ENCODE results near the gene ZNF791. TPM values are rescaled to one million over a fixed set of nuclear protein-coding genes. Genes with fewer than 3 reads are reported as not detected.

ZNF791 gene
- total RNA-seq, 1 donor from 2014 or later = 60.7 TPM

GRCh38 chr19:12580180-12580694, 30.5 kb upstream of the ZNF791 start:
- peaks cover 2% of the 10 kb centered on the region for H3K27me3 Mint-ChIP-seq (ENCODE audit: insufficient read depth, low read depth)
- Histone ChIP-seq H3K9me3 (ENCODE audit: low read depth) (peaks cover 18% of the 10 kb centered on the region), H3K4me1 (no peaks in the 10 kb centered on the region), H2AFZ (replicated peaks) (no peak overlapping the region), H3K36me3 (peaks cover 27% of the 10 kb centered on the region), H3K4me3 (no peak overlapping the region), H3K9ac (no peak overlapping the region), H3K27ac (no peak overlapping the region), H3K79me2 (ENCODE audit: low read depth) (no peaks in the 10 kb centered on the region), H4K20me1 (ENCODE audit: low read depth) (no peaks in the 10 kb centered on the region), H3K4me2 (no peak overlapping the region), H3F3A (ENCODE audit: low read depth) (no peaks in the 10 kb centered on the region), H3K27me3 (no peaks in the 10 kb centered on the region)
- H3K4me3 Mint-ChIP-seq = no peak overlapping the region
- H3K4me1 Mint-ChIP-seq = no peaks in the 10 kb centered on the region
- peaks cover 53% of the 10 kb centered on the region for H3K36me3 Mint-ChIP-seq
- TF ChIP-seq EZH2phosphoT487 (IDR thresholded peaks at IDR 0.05) (no peak), CTCF (IDR thresholded peaks at IDR 0.05) (no peak), EZH2 (IDR thresholded peaks at IDR 0.05) (no peak)
- peaks cover 49% of the 10 kb centered on the region for H3K9me3 Mint-ChIP-seq
- DNase-seq (ENCODE audit: low spot score) = no peak
- no peak overlapping the region for H3K27ac Mint-ChIP-seq

DNA sequence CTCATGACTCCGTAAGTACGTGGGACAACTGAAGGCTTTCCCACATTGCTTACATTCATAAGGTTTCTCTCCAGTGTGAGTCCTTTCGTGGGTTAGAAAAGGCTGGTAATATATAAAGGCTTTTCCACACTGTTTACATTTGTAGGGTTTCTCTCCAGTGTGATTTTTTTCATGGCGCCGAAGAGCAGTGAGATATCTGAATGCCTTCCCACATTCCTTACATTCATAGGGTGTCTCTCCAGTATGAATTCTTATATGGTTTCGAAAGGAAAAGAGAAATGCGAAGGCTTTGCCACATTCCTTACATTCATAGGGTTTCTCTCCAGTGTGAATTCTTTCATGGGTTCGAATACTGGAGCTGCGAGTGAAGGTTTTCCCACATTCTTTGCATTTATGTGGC, 29.6 kb upstream of the ZNF791 start:
- Histone ChIP-seq H3K27ac (no peak overlapping the region), H3K9ac (no peak overlapping the region), H3K27me3 (no peaks in the 10 kb centered on the region), H4K20me1 (ENCODE audit: low read depth) (no peaks in the 10 kb centered on the region), H3K4me1 (no peaks in the 10 kb centered on the region), H3K9me3 (ENCODE audit: low read depth) (peaks cover 18% of the 10 kb centered on the region), H3K79me2 (ENCODE audit: low read depth) (no peaks in the 10 kb centered on the region), H3F3A (ENCODE audit: low read depth) (no peaks in the 10 kb centered on the region), H3K36me3 (peaks cover 27% of the 10 kb centered on the region), H3K4me2 (no peak overlapping the region), H2AFZ (replicated peaks) (no peak overlapping the region), H3K4me3 (no peak overlapping the region)
- TF ChIP-seq EZH2 (IDR thresholded peaks at IDR 0.05) (no peak), EZH2phosphoT487 (IDR thresholded peaks at IDR 0.05) (no peak), CTCF (IDR thresholded peaks at IDR 0.05) (no peak)
- Mint-ChIP-seq H3K27me3 (ENCODE audit: insufficient read depth, low read depth) (peaks cover 2% of the 10 kb centered on the region), H3K36me3 (peaks cover 50% of the 10 kb centered on the region), H3K9me3 (peaks cover 47% of the 10 kb centered on the region), H3K4me1 (no peaks in the 10 kb centered on the region), H3K27ac (no peak overlapping the region), H3K4me3 (no peak overlapping the region)
- DNase-seq (ENCODE audit: low spot score) = no peak

DNA sequence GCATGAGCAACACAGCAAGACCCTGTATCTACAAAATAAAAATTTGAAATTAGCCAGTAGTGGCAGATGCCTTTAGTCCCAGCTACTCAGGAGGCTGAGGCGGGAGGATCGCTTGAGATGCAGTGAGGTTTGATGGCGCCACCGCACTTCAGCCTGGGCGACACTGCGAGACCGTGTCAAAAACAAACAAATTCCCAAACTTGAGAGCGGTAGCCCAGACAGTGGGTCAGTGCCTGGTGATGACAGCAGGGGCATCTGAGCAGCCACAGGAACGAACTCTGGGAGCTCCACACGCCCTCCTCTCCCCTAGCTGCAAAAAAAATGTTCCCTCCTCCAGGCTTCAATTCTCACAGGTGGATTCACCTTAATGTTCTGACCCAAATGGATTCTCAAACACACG, 14.2 kb upstream of the ZNF791 start:
- Histone ChIP-seq H3K27me3 (no peaks in the 10 kb centered on the region), H4K20me1 (ENCODE audit: low read depth) (no peaks in the 10 kb centered on the region), H3K27ac (no peak overlapping the region), H3K9ac (no peak overlapping the region), H3K4me2 (no peak overlapping the region), H3K9me3 (ENCODE audit: low read depth) (no peaks in the 10 kb centered on the region), H2AFZ (replicated peaks) (no peak overlapping the region), H3K4me3 (no peak overlapping the region), H3K4me1 (no peaks in the 10 kb centered on the region), H3K79me2 (ENCODE audit: low read depth) (no peaks in the 10 kb centered on the region), H3K36me3 (no peaks in the 10 kb centered on the region), H3F3A (ENCODE audit: low read depth) (no peaks in the 10 kb centered on the region)
- no peak for DNase-seq (ENCODE audit: low spot score)
- no peaks in the 10 kb centered on the region for H3K9me3 Mint-ChIP-seq
- no peak overlapping the region for H3K4me3 Mint-ChIP-seq
- H3K36me3 Mint-ChIP-seq = peaks cover 12% of the 10 kb centered on the region
- H3K4me1 Mint-ChIP-seq = no peaks in the 10 kb centered on the region
- TF ChIP-seq EZH2phosphoT487 (IDR thresholded peaks at IDR 0.05) (no peak), CTCF (IDR thresholded peaks at IDR 0.05) (no peak), EZH2 (IDR thresholded peaks at IDR 0.05) (no peak)
- no peak overlapping the region for H3K27ac Mint-ChIP-seq
- peaks cover 2% of the 10 kb centered on the region for H3K27me3 Mint-ChIP-seq (ENCODE audit: insufficient read depth, low read depth)

Data from neural progenitor cell (in vitro differentiated cells).